Measurements from ENCODE around the gene ALDH3A1.

DNA sequence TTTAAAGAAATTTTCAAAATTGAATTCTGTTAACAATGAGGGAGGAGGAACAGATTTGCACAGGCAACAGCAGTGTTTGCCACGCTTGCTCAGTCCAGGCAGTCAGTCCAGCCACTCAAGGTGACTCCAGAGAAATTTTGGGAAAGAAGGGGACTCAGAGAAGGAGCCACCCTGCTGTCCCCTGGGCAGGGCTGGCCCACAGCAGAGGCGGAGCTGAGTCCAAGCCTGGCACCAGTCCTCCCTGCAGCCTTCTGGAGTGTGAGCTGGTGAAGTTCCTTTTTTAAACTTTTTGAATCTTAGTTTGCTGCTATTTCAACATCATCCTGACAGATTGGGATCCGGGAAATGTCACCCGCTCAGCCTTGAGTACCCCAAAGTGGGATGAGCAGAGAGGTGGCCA, 17.3 kb downstream of the ALDH3A1 start:
- no peak for TF ChIP-seq POLR2A (IDR thresholded peaks at IDR 0.05)
- TF ChIP-seq CTCF (IDR thresholded peaks at IDR 0.05): no peak

All from stomach (tissue), 4 donors.